Nephron progenitor cell (in vitro differentiated cells): ENCODE results near the gene UBXN4.
"Not testable (repeated sequence)": the region's sequence is repeated elsewhere in the genome, so short reads cannot be mapped to it uniquely, and the experiment has no call there.

Source experiments
- DNase-seq: peaks from one replicate; pipeline ENCODE4 v3.0.0; 2021
- H3K27ac Mint-ChIP-seq: 2 replicates; pipeline ENCODE4 v1.8.0; 2021; ENCODE audit warnings: mild to moderate bottlenecking, moderate library complexity, mixed read lengths
- H3K27me3 Mint-ChIP-seq: 2 replicates; pipeline ENCODE4 v1.8.0; 2021; ENCODE audit warnings: mild to moderate bottlenecking, low read depth, mixed read lengths; ENCODE audit not compliant: poor library complexity
- H3K36me3 Mint-ChIP-seq: 2 replicates; pipeline ENCODE4 v1.8.0; 2021; ENCODE audit warnings: low read depth, mixed read lengths
- H3K4me1 Mint-ChIP-seq: 2 replicates; pipeline ENCODE4 v1.8.0; 2021; ENCODE audit warnings: mixed read lengths
- H3K4me3 Mint-ChIP-seq: 2 replicates; pipeline ENCODE4 v1.8.0; 2021; ENCODE audit warnings: mild to moderate bottlenecking, moderate library complexity, mixed read lengths
- H3K9me3 Mint-ChIP-seq: 2 replicates; pipeline ENCODE4 v1.8.0; 2021; ENCODE audit warnings: mild to moderate bottlenecking, moderate library complexity, mixed read lengths
- CTCF ChIP-seq: fragments of 200-600 bp; sonication (generic); IDR thresholded peaks from 2 replicates; pipeline ENCODE4 v1.5.0; 2021; ENCODE audit warnings: antibody characterized with exemption

The UBXN4 gene

DNA sequence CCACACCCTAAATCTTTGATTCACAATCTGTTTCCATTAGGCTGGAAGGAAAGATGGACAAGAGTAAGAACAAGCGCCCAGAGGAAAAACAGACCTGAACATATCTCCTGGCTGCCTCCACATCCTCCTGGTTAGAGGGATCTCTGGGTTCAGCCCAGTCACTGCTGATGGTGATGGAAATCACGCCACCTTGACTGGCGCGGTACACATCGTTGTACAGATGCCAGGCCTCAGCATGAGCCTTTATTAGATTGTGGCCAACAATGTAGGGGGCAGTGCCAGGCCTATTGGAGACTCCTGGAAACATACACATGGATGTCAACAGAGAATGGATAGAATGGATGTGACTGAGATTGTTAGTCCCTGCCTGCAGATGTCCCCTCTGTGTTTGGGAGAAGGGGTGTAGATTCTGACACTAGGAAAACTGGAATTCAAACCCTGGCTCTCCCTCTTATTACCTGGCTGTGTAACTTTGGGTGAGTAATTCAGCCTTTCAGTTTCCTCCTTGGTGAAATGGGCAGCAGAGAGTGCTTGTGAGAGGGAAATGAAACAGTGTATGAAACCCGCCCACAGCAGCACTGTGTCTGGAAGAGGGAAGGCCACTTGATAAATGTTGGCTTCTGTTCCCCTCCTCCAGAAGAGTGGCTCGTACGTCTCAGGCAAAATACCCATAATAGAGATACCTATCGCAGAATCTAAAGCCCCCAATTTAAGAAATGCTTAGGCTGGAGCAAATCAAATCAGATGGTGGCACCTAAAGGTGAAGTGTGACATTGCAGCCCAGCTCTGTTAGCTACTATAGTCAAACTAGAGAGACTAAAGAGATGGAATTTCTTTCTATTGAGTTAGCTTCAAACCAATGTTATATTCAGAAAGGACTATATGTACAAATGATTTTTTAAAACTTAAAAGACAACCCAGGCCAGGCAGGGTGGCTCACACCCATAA lies 59.1 kb downstream of the UBXN4 start:
- H3K4me3 Mint-ChIP-seq = no peak overlapping the region
- H3K27ac Mint-ChIP-seq = no peak overlapping the region
- no peak for TF ChIP-seq CTCF
- DNase-seq = no peak
- H3K36me3 Mint-ChIP-seq = peaks cover 5% of the 10 kb centered on the region
- H3K9me3 Mint-ChIP-seq = peaks cover 11% of the 10 kb centered on the region
- peaks cover 6% of the 10 kb centered on the region for H3K27me3 Mint-ChIP-seq
- no peaks in the 10 kb centered on the region for H3K4me1 Mint-ChIP-seq

DNA sequence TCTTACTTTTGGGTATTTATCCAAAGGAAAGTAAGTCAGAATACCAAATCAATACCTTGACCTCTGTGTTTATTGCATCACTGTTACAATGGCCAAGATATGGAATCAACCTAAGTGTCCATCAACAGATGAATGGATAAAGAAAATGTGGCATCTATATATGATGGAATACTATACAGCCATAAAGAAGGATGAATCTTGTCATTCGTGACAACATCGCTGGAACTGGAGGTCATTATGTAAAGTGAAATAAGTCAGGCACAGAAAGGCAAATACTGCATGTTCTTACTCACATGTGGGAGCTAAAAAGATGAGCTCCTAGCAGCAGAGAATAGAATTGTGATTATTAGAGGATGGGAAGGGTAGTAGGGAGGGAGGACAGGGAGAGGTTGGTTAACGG lies 60.7 kb downstream of the UBXN4 start:
- H3K36me3 Mint-ChIP-seq = peaks cover 5% of the 10 kb centered on the region
- peaks cover 6% of the 10 kb centered on the region for H3K27me3 Mint-ChIP-seq
- no peak for TF ChIP-seq CTCF
- DNase-seq = no peak
- no peak overlapping the region for H3K27ac Mint-ChIP-seq
- H3K4me3 Mint-ChIP-seq = no peak overlapping the region
- no peaks in the 10 kb centered on the region for H3K4me1 Mint-ChIP-seq
- H3K9me3 Mint-ChIP-seq = peaks cover 11% of the 10 kb centered on the region

DNA sequence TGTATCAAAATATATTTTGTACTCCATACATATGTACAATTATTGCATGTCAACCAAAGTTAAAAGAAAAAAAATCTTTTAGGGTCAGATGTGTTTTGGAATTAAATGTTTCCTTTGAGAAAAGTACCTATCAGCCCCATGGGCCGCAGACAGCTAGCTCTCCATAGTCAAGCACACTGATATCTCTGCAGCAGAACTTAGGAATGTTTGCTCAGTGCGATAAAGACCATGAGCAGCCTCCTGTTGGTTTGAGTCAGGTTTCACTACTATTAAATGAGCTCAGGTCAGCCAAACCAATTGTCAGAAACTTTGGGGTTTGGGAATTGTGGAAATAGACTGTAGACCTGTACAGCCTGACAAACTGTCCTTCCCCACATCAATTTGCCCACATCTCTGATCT lies 61.6 kb downstream of the UBXN4 start:
- peaks cover 6% of the 10 kb centered on the region for H3K27me3 Mint-ChIP-seq
- no peak for TF ChIP-seq CTCF
- H3K4me3 Mint-ChIP-seq = no peak overlapping the region
- H3K36me3 Mint-ChIP-seq = peaks cover 5% of the 10 kb centered on the region
- H3K9me3 Mint-ChIP-seq = peaks cover 11% of the 10 kb centered on the region
- no peak for DNase-seq
- H3K27ac Mint-ChIP-seq = no peak overlapping the region
- no peaks in the 10 kb centered on the region for H3K4me1 Mint-ChIP-seq

- not testable (repeated sequence) for H3K27me3 Mint-ChIP-seq, H3K4me1 Mint-ChIP-seq, DNase-seq, H3K27ac Mint-ChIP-seq, H3K4me3 Mint-ChIP-seq, H3K36me3 Mint-ChIP-seq, H3K9me3 Mint-ChIP-seq
These were observed 66.2 kb downstream of the UBXN4 start for GRCh38 chr2:135807874-135808273.

DNA sequence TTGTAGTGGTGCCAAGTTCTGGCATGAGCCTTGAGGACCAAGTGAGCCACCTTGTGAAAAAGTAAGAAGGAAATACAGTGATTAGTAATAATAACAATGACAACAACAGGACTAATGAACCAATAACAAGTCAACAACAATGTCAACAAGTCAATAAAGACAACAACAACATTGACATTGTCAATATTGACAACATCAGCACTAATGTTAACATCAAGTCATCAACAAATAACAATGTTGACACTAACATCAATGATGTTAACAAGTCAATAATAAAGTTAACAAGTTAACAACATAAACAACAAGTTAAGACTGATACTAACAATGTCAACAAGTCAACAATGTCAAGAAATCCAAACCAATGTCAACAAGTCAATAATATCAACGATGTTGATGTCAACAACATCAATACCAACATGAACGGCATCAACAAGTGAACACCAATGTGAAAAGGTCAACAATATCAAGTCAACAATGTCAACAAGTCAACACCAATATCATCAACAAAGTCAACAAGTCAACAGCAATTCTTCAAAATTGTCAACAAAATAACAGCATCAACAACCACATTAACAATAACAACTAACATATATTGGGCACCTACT lies 71.4 kb downstream of the UBXN4 start:
- no peaks in the 10 kb centered on the region for H3K4me1 Mint-ChIP-seq
- H3K9me3 Mint-ChIP-seq = no peaks in the 10 kb centered on the region
- H3K27me3 Mint-ChIP-seq = peaks cover 12% of the 10 kb centered on the region
- TF ChIP-seq CTCF = no peak
- H3K36me3 Mint-ChIP-seq = no peaks in the 10 kb centered on the region
- DNase-seq = no peak
- H3K4me3 Mint-ChIP-seq = no peak overlapping the region
- H3K27ac Mint-ChIP-seq = no peak overlapping the region

DNA sequence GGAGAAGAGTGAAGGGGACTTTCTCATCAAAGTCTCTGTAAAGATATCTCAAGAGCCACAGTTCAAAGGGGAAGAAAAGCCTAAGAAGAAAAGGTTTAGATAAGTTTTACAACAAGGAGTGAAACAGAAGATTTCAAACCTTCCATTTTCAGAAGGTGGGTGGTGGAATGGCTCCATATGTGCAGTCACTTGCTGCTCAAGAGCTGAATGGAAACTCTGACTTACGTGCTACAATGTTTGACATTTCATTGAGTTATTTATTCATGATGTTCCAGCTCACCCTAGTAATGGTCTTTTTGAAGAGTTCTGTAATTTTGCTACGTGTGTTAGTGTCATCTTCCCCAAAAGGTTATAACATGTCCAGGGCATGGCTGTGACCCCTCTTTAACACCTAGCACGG lies 73.6 kb downstream of the UBXN4 start:
- H3K27me3 Mint-ChIP-seq = peaks cover 12% of the 10 kb centered on the region
- TF ChIP-seq CTCF = no peak
- DNase-seq = no peak
- no peaks in the 10 kb centered on the region for H3K9me3 Mint-ChIP-seq
- H3K36me3 Mint-ChIP-seq = no peaks in the 10 kb centered on the region
- H3K4me3 Mint-ChIP-seq = no peak overlapping the region
- H3K4me1 Mint-ChIP-seq = no peaks in the 10 kb centered on the region
- no peak overlapping the region for H3K27ac Mint-ChIP-seq
